OCI-LY7 (cell line): Measurements from ENCODE around the gene RALGAPA2. TPM values are rescaled to one million over a fixed set of nuclear protein-coding genes. Genes with fewer than 3 reads are reported as not detected.

Source experiments
- BruUV-seq: library from RNA; stranded (reverse); fragments of 400-500 nt; replicated peaks from 2 replicates; lab custom pipeline; 2021; lab: Mats Ljungman, UMichigan
- CTCF ChIA-PET: fragments of 300-600 bp; sonication (Branson Sonifier 250); formaldehyde crosslinking; loops from one replicate; lab custom pipeline; 2022; ENCODE audit warnings: antibody characterized with exemption; ENCODE audit not compliant: unreplicated experiment; lab: Charles Lee
- POLR2A ChIA-PET: fragments of 300-600 bp; sonication (Branson Sonifier 250); formaldehyde crosslinking; loops from one replicate; lab custom pipeline; 2022; ENCODE audit warnings: antibody characterized with exemption; lab: Charles Lee
- DNase-seq: peaks from one replicate; pipeline ENCODE4 v3.0.0-alpha.2; 2015; ENCODE audit warnings: low spot score
- H2AFZ ChIP-seq: fragments of 200-600 bp; sonication (generic), shearing (Covaris generic); 2 replicates; pipeline ENCODE4 v1.6.1; 2014; ENCODE audit warnings: mild to moderate bottlenecking, antibody characterized with exemption, low read length, moderate library complexity
- H3K27ac ChIP-seq: fragments of 200-600 bp; sonication (generic); 2 replicates; pipeline ENCODE4 v1.5.1; 2014; ENCODE audit warnings: mixed run types, low read depth, mild to moderate bottlenecking, moderate library complexity, low read length, inconsistent platforms; ENCODE audit not compliant: poor library complexity, severe bottlenecking
- H3K36me3 ChIP-seq: fragments of 200-600 bp; sonication (generic); 2 replicates; pipeline ENCODE4 v1.6.1; 2014; ENCODE audit warnings: mild to moderate bottlenecking, antibody characterized with exemption, low read length, moderate library complexity, mixed read lengths; ENCODE audit not compliant: insufficient read depth
- H3K4me1 ChIP-seq: fragments of 200-600 bp; sonication (generic); 2 replicates; pipeline ENCODE4 v1.5.1; 2014; ENCODE audit warnings: mild to moderate bottlenecking, low read length; ENCODE audit not compliant: insufficient read depth, poor library complexity, severe bottlenecking
- H3K4me2 ChIP-seq: fragments of 200-600 bp; sonication (generic); 2 replicates; pipeline ENCODE4 v1.6.1; 2014; ENCODE audit warnings: mild to moderate bottlenecking, low read length
- H3K4me3 ChIP-seq: fragments of 200-600 bp; sonication (generic); 2 replicates; pipeline ENCODE4 v1.5.1; 2014; ENCODE audit warnings: mild to moderate bottlenecking, low read depth, low read length; ENCODE audit not compliant: poor library complexity, severe bottlenecking
- H3K79me2 ChIP-seq: fragments of 200-600 bp; sonication (generic); 2 replicates; pipeline ENCODE4 v1.6.1; 2016; ENCODE audit warnings: low read depth, mild to moderate bottlenecking, low read length, moderate library complexity, mixed read lengths; ENCODE audit not compliant: insufficient read depth
- H3K9me2 ChIP-seq: fragments of 200-600 bp; sonication (generic); 2 replicates; pipeline ENCODE4 v1.6.1; 2016; ENCODE audit warnings: mild to moderate bottlenecking, low read length, mixed read lengths; ENCODE audit not compliant: insufficient read depth
- H3K9me3 ChIP-seq: fragments of 200-600 bp; sonication (generic); 2 replicates; pipeline ENCODE4 v1.6.1; 2014; ENCODE audit warnings: mild to moderate bottlenecking, mixed run types, low read length, mixed read lengths
- H4K20me1 ChIP-seq: fragments of 200-600 bp; sonication (generic); 2 replicates; pipeline ENCODE4 v1.6.1; 2014; ENCODE audit warnings: mild to moderate bottlenecking, antibody characterized with exemption, low read length, moderate library complexity, mixed read lengths; ENCODE audit not compliant: insufficient read depth
- CTCF ChIP-seq: fragments of 200-600 bp; sonication (generic); conservative IDR thresholded peaks from 2 replicates; pipeline ENCODE4 v1.5.1; 2014; ENCODE audit warnings: mild to moderate bottlenecking, antibody characterized with exemption, low read length, moderate library complexity, mixed read lengths
- EZH2phosphoT487 ChIP-seq: fragments of 200-600 bp; sonication (generic); IDR thresholded peaks from 2 replicates; pipeline ENCODE4 v1.6.1; 2018; ENCODE audit warnings: low read depth, borderline replicate concordance, mild to moderate bottlenecking, mixed run types, antibody characterized with exemption, low read length, moderate library complexity, mixed read lengths
- intact Hi-C: fragments of 100-400 bp; cut with micrococcal nuclease; formaldehyde crosslinking; loops from one replicate; pipeline ENCODE4 v1.10.0; 2022; ENCODE audit not compliant: unreplicated experiment
- total RNA-seq, 2 experiments: library from RNA; depleted of rRNA in 1 of 2; stranded (reverse); fragments of >200 nt in 1 of 2; shearing (Covaris generic) in 1 of 2; gene quantifications; 2 replicates each; pipeline ENCODE4 v1.2.3, GENCODE V29; 2014 to 2022

Gene RALGAPA2
- total RNA-seq, 2 experiments from 2014 or later = 9.1 to 17.8 TPM

DNA sequence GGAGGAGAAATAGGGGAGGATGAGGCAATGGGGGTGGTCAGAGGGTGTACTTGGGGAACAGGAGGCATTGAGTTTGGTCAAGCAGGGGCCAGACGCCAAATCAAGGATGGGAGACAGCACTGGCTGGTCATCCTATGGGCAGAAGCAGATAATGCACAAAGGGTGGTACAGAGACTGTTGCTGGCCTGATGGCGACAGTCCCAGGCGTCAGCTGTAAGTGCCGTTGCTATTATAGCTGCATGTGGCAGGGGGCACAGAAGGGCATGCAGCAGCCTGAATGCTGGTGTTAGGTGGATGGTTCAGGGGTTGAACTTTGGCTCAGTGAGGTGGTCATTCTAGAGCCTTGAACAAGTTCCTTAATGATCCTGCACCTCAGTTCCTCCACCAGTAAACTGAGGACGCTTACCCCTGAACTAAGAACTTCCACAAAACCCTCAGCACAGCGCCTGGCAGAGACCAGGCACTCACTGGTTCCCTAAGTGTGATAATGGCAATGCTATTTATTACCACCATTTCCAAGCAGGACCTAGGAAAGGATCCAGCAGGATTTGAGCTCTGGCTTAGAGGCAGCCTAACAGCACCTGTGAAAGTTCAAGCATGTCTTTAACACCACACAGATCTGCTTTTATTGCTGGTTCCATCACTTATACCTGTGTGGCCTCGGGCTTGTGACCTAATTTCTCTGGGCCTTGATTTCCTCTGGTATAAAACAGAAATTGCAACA lies 181.9 kb downstream of the RALGAPA2 start:
- H4K20me1 ChIP-seq = no peaks in the 10 kb centered on the region
- H3K9me2 ChIP-seq = no peaks in the 10 kb centered on the region
- no peak for DNase-seq
- H3K4me3 ChIP-seq = no peak overlapping the region
- ChIA-PET CTCF (no interaction called here), POLR2A (interaction anchor here (1.2 kb wide), 1 partner anchor 38 kb away, joined by 3 read pairs; no protein-coding TSS in a partner anchor)
- intact Hi-C loops = no loop called here
- no TSS peak for BruUV-seq
- no peaks in the 10 kb centered on the region for H3K4me1 ChIP-seq
- H3K79me2 ChIP-seq = no peaks in the 10 kb centered on the region
- no peak overlapping the region for H2AFZ ChIP-seq
- no peak for TF ChIP-seq EZH2phosphoT487
- no peak for TF ChIP-seq CTCF
- H3K4me2 ChIP-seq = no peak overlapping the region
- H3K27ac ChIP-seq = no peak overlapping the region
- no peaks in the 10 kb centered on the region for H3K9me3 ChIP-seq
- no peaks in the 10 kb centered on the region for H3K36me3 ChIP-seq

DNA sequence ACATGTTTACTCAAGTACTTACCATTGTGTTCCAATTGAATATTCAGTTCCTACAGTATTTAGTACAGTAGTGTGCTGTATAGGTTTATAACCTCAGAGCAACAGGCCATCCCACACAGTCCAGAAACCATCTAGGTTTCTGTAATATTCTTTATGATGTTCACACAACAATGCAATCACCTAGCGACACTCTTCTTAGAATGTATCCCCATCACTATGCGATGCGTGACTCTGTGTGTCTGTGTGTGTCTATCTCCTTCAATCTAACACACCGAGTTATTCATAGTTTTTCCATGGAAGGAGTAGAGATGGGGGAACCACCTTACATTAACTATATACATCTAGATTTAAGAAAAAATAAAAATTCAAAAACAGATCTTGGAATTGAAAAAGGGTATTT lies 182.8 kb downstream of the RALGAPA2 start:
- Histone ChIP-seq H3K4me1 (no peaks in the 10 kb centered on the region), H3K9me2 (no peaks in the 10 kb centered on the region), H3K9me3 (no peaks in the 10 kb centered on the region), H4K20me1 (no peaks in the 10 kb centered on the region), H3K4me2 (no peak overlapping the region), H3K4me3 (no peak overlapping the region), H3K79me2 (no peaks in the 10 kb centered on the region), H2AFZ (no peak overlapping the region), H3K27ac (no peak overlapping the region), H3K36me3 (no peaks in the 10 kb centered on the region)
- ChIA-PET POLR2A (no interaction called here), CTCF (no interaction called here)
- no TSS peak for BruUV-seq
- no peak for DNase-seq
- TF ChIP-seq CTCF (no peak), EZH2phosphoT487 (no peak)
- intact Hi-C loops = no loop called here

DNA sequence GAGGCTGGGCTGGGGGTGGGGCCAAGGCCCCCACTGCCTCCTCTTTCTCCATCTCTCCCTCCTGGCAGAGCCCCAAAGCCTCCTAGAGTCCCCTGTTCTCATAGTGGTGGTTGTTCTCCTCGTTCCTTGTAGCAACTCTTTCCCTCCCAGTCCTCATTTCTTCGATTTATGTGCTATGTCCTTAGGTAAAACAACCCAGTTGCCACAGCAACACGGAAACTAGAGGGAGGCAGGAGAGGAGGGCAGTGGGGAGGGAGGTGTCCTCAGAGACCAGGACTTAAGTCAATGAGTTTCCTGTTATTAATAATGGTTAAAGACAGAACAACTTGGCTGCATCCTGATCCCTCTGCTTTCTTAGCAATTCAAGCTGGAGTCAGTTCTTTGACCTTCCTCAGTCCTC lies 183.6 kb downstream of the RALGAPA2 start:
- intact Hi-C loops = no loop called here
- H3K9me3 ChIP-seq = no peaks in the 10 kb centered on the region
- ChIA-PET POLR2A (no interaction called here), CTCF (no interaction called here)
- no peaks in the 10 kb centered on the region for H3K9me2 ChIP-seq
- H3K4me1 ChIP-seq = no peaks in the 10 kb centered on the region
- TF ChIP-seq CTCF = no peak
- TF ChIP-seq EZH2phosphoT487 = no peak
- H3K27ac ChIP-seq = no peak overlapping the region
- no peak overlapping the region for H3K4me3 ChIP-seq
- H3K4me2 ChIP-seq = no peak overlapping the region
- no peak for DNase-seq
- no peaks in the 10 kb centered on the region for H3K36me3 ChIP-seq
- no peak overlapping the region for H2AFZ ChIP-seq
- H3K79me2 ChIP-seq = no peaks in the 10 kb centered on the region
- H4K20me1 ChIP-seq = no peaks in the 10 kb centered on the region
- no TSS peak for BruUV-seq
